Lung (tissue), 12 donors: ENCODE results near the gene GNG7. TPM values are rescaled to one million over a fixed set of nuclear protein-coding genes. Genes with fewer than 3 reads are reported as not detected.

Source experiments
- ATAC-seq: fragments of 200-7000 bp; cut with Tn5 transposase; one replicate; pipeline ENCODE4 v1.9.1; 2020; ENCODE audit warnings: moderate number of reproducible peaks; ENCODE audit not compliant: insufficient read depth, low FRiP score
- DNase-seq, 3 donors: peaks; one replicate each; pipeline ENCODE4 v3.0.0-alpha.2; 2013 to 2017
- H3K27ac ChIP-seq, 2 donors: one replicate each; pipeline ENCODE4 v1.5.1; 2013; ENCODE audit warnings: mild to moderate bottlenecking in 2 of 2, moderate library complexity in 2 of 2, control low read depth in 1 of 2, inconsistent platforms in 1 of 2, low read depth in 1 of 2, low read length in 1 of 2
- H3K27me3 ChIP-seq, 3 donors: one replicate each; pipeline ENCODE4 v1.5.1; 2013; ENCODE audit warnings: low read length in 2 of 3; ENCODE audit not compliant: control insufficient read depth in 3 of 3, insufficient read depth in 3 of 3
- H3K36me3 ChIP-seq, 4 donors: one replicate each; pipeline ENCODE4 v1.5.1; 2013; ENCODE audit warnings: low read length in 4 of 4, mild to moderate bottlenecking in 1 of 4, moderate library complexity in 1 of 4; ENCODE audit not compliant: control insufficient read depth in 4 of 4, insufficient read depth in 4 of 4
- H3K4me1 ChIP-seq, 5 donors: one replicate each; pipeline ENCODE4 v1.5.1; 2013; ENCODE audit warnings: low read length in 5 of 5, mild to moderate bottlenecking in 2 of 5, moderate library complexity in 1 of 5; ENCODE audit not compliant: control insufficient read depth in 5 of 5, insufficient read depth in 5 of 5
- H3K4me3 ChIP-seq: one replicate; pipeline ENCODE4 v1.5.1; 2013; ENCODE audit warnings: mild to moderate bottlenecking, control low read depth, moderate library complexity
- H3K9ac ChIP-seq, 2 donors: one replicate each; pipeline ENCODE4 v1.5.1; 2013; ENCODE audit warnings: low read length in 2 of 2, control low read depth in 1 of 2; ENCODE audit not compliant: insufficient read depth in 1 of 2
- H3K9me3 ChIP-seq, 4 donors: one replicate each; pipeline ENCODE4 v1.5.1; 2013; ENCODE audit warnings: low read length in 3 of 4, mild to moderate bottlenecking in 1 of 4, moderate library complexity in 1 of 4; ENCODE audit not compliant: control insufficient read depth in 4 of 4, insufficient read depth in 3 of 4
- WGBS, 2 donors: extraction: QIAGEN DNeasy Blood & Tissue Kit; methylation state at CpG; one replicate each; pipeline ENCODE4 v1.1.7; 2013; 5-methylcytosine and 5-hydroxymethylcytosine counted together
- polyA plus RNA-seq, 2 donors: library from polyadenylated mRNA; stranded (reverse); fragments of 200-250 nt; gene quantifications; one replicate each; pipeline ENCODE4 v1.2.1, GENCODE V29; 2013
- total RNA-seq, 2 donors: library from RNA; depleted of rRNA in 1 of 2; stranded (reverse); fragments of >200 nt in 1 of 2; gene quantifications; one replicate each; pipeline ENCODE4 v1.2.1, GENCODE V29; 2014 to 2021
- TF ChIP-seq, protein P1 (sequence below): IDR thresholded peaks from 2 replicates; pipeline ENCODE4 v1.5.1; 2012; ENCODE audit warnings: mild to moderate bottlenecking; ENCODE audit errors: control extremely low read depth, extremely low read depth
- donor health status: control.
- donor health status: control.
- donor health status: Bipolar disorder and iron deficiency.
- donor health status: healthy.
- donor health status: DM: yes; HTN: yes; CAD: no.

The GNG7 gene
- total and polyA plus RNA-seq, 4 donors: 1.6 to 4.5 (median 2.8) TPM

GRCh38 chr19:2739602-2740313 lies 37.3 kb upstream of the GNG7 start, which contains the start of gene SLC39A3:
SLC39A3 (minus strand) TSS chr19:2740017; CDS start chr19:2737257, 2,760 bp downstream.
- Histone ChIP-seq H3K9me3 (peaks cover 0 to 4% (median 1%) of the 10 kb centered on the region in 4 donors), H3K4me1 (peaks cover 0 to 6% (median 3%) of the 10 kb centered on the region in 5 donors), H3K36me3 (peaks cover 0 to 17% (median 11%) of the 10 kb centered on the region in 4 donors), H3K27me3 (no peaks in the 10 kb centered on the region), H3K9ac (peak within 1 kb of the TSS in 1 of 2 donors; percentile 58), H3K4me3 (peak within 1 kb of the TSS; percentile 97), H3K27ac (no peak within 1 kb of the TSS)
- DNase-seq (peak; percentile 99 to 100 (median 99)), ATAC-seq (peak; percentile 99)
- TF ChIP-seq, protein P1, sequence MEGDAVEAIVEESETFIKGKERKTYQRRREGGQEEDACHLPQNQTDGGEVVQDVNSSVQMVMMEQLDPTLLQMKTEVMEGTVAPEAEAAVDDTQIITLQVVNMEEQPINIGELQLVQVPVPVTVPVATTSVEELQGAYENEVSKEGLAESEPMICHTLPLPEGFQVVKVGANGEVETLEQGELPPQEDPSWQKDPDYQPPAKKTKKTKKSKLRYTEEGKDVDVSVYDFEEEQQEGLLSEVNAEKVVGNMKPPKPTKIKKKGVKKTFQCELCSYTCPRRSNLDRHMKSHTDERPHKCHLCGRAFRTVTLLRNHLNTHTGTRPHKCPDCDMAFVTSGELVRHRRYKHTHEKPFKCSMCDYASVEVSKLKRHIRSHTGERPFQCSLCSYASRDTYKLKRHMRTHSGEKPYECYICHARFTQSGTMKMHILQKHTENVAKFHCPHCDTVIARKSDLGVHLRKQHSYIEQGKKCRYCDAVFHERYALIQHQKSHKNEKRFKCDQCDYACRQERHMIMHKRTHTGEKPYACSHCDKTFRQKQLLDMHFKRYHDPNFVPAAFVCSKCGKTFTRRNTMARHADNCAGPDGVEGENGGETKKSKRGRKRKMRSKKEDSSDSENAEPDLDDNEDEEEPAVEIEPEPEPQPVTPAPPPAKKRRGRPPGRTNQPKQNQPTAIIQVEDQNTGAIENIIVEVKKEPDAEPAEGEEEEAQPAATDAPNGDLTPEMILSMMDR: peak; percentile 20
- 1 to 2% methylated on average over 40 to 64 of the region's 64 CpGs for WGBS, 2 donors

GRCh38 chr19:2736550-2737190 lies 34.2 kb upstream of the GNG7 start:
- H3K9me3 ChIP-seq: peaks cover 0 to 4% (median 1%) of the 10 kb centered on the region in 4 donors
- H3K4me1 ChIP-seq: peaks cover 0 to 6% (median 3%) of the 10 kb centered on the region in 5 donors
- TF ChIP-seq, protein P1: no peak
- no peak overlapping the region for H3K4me3 ChIP-seq
- WGBS, 2 donors: 80 to 93% methylated on average over 15 of the region's 15 CpGs
- no peak overlapping the region for H3K9ac ChIP-seq
- ATAC-seq: no peak
- no peaks in the 10 kb centered on the region for H3K27me3 ChIP-seq
- H3K27ac ChIP-seq: no peak overlapping the region
- peaks cover 0 to 35% (median 15%) of the 10 kb centered on the region in 4 donors for H3K36me3 ChIP-seq
- no peak for DNase-seq

DNA sequence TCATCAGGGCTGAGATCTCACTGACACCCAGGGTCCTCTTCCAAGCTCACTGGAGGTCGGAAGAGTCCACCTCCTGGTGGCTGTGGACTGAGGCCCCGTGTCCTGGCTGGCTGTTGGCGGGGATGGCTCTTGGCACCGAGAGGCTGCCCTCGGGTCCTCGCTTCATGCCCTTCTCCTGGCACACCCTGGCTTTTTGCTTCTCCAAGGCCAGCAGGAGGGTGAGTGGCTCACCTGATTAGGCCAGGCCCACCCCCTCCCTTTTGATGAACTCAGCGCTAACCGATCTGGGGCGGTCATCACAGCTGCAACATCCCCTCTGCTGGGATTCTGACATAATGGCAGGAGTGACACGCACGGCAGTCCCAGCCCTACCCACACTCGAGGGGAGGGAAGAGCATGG lies 32.9 kb upstream of the GNG7 start:
- Histone ChIP-seq H3K9ac (no peak overlapping the region), H3K4me1 (peaks cover 0 to 6% (median 3%) of the 10 kb centered on the region in 5 donors), H3K9me3 (peaks cover 0 to 4% (median 1%) of the 10 kb centered on the region in 4 donors), H3K4me3 (no peak overlapping the region), H3K27ac (no peak overlapping the region), H3K36me3 (peaks cover 0 to 35% (median 15%) of the 10 kb centered on the region in 4 donors), H3K27me3 (no peaks in the 10 kb centered on the region)
- ATAC-seq: no peak
- DNase-seq: no peak
- 95% methylated on average over 12 of the region's 12 CpGs for WGBS, 2 donors
- TF ChIP-seq, protein P1: no peak
